Naive thymus-derived CD8-positive, alpha-beta T cell (primary cell): ENCODE data around the gene PRPF6. TPM values are rescaled to one million over a fixed set of nuclear protein-coding genes. Genes with fewer than 3 reads are reported as not detected.

Source experiments
- ATAC-seq, 2 donors: fragments of 150-1000 bp; cut with Tn5 transposase in 1 of 2; sonication (Bioruptor Pico), chemical (Tn5 transposase) in 1 of 2; 1 replicate in 1 of 2; 2 replicates in 1 of 2; pipeline ENCODE4 v1.10.0; 2021; ENCODE audit warnings: mild to moderate bottlenecking in 2 of 2, moderate library complexity in 2 of 2
- POLR2A ChIA-PET: fragments of 350-600 bp; sonication (Branson Sonifier 250); formaldehyde crosslinking; loops from one replicate; lab custom pipeline; 2021; ENCODE audit warnings: antibody characterized with exemption; lab: Charles Lee
- DNase-seq, 10 donors: peaks; one replicate each; pipeline versions ENCODE4 v3.0.0 to v3.0.0-alpha.2; 2020 to 2022
- H3K27ac Mint-ChIP-seq, 10 donors: one replicate each; pipeline ENCODE4 v1.8.0; 2020 to 2022; ENCODE audit warnings: mild to moderate bottlenecking in 10 of 10, mixed read lengths in 10 of 10, moderate library complexity in 4 of 10, inconsistent platforms in 1 of 10
- H3K27me3 Mint-ChIP-seq, 5 donors: one replicate each; pipeline ENCODE4 v1.8.0; 2021 to 2022; ENCODE audit warnings: mixed read lengths in 5 of 5
- H3K36me3 Mint-ChIP-seq, 3 donors: one replicate each; pipeline ENCODE4 v1.8.0; 2020 to 2022; ENCODE audit warnings: mixed read lengths in 3 of 3, mild to moderate bottlenecking in 2 of 3, inconsistent platforms in 1 of 3
- H3K4me1 Mint-ChIP-seq, 4 donors: one replicate each; pipeline ENCODE4 v1.8.0; 2021 to 2022; ENCODE audit warnings: mixed read lengths in 4 of 4
- H3K4me3 Mint-ChIP-seq, 10 donors: one replicate each; pipeline ENCODE4 v1.8.0; 2020 to 2022; ENCODE audit warnings: mild to moderate bottlenecking in 10 of 10, mixed read lengths in 10 of 10, moderate library complexity in 6 of 10, inconsistent platforms in 1 of 10
- H3K9me3 Mint-ChIP-seq, 9 donors: one replicate each; pipeline ENCODE4 v1.8.0; 2020 to 2022; ENCODE audit warnings: mixed read lengths in 9 of 9, mild to moderate bottlenecking in 3 of 9, inconsistent platforms in 1 of 9, moderate library complexity in 1 of 9
- polyA plus RNA-seq, 3 donors: library from polyadenylated mRNA; unstranded; fragments of 300-500 nt; fragmentation: Illumina TruSeq; gene quantifications; one replicate each; pipeline ENCODE4 v1.2.3, GENCODE V29; 2021
- total RNA-seq, 8 experiments: library from RNA in 2 of 8; stranded (reverse) in 2 of 8; gene quantifications; one replicate each; pipeline ENCODE4 v1.2.3 and lab custom pipeline; 2021 to 2026

The PRPF6 gene
- total and polyA plus RNA-seq, 5 experiments from 2014 or later, result 67.2 to 110 (median 91.1) TPM

DNA sequence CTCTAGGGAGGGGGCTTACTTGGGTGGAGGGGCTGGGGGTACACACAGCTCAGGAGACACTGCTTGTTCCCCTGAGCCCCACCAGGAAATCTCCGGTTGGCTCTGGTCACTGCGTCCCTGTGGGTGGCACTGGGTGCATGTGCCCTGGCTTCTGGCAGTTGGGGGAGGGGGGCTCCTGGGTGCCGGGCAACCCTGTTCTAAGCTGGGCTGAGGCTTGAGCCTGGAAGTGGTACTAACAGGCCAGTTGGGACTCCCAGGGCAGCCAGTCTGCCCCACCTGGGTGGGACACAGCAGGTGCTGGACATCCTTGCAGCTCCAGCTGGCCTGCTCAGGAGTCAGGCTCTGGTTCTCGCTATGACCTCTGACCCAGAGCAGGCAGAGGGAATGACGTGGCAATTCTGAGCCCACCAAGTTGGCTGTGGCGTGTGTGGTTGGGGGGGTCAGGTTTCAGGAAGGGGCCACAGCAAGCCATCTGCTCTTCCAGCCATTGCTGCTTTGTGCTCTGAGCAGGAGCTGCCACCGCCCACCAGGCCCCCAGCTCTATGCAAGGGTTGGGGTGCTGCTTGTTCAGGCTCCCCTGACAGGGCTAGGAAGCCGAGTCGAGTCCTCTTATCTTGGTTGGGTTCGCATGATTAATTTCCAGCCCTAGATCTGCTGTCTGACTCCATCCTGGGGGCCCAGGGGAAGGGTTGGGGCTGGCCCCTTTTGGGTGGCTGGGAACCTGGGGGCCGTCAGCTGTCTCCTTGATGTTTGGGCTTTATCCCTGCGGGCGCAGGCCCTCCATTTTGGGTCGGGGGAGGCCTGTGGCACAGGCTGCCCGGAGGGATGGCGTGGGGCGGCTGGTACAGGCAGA, 55.6 kb downstream of the PRPF6 start:
- ATAC-seq (no peak), DNase-seq (no peak)
- POLR2A ChIA-PET, result interaction anchor here (0.5 to 7.4 kb wide), 8 partner anchors 13 to 56 kb away, joined by 3 to 67 read pairs (median 4); partner anchors contain the start of genes LKAAEAR1, PRPF6, SAMD10 and TCEA2
- peaks cover 0 to 20% (median 2%) of the 10 kb centered on the region in 3 donors for H3K36me3 Mint-ChIP-seq
- peaks cover 36 to 57% (median 50%) of the 10 kb centered on the region in 4 donors for H3K4me1 Mint-ChIP-seq
- H3K4me3 Mint-ChIP-seq, result peak overlapping the region in 5 of 10 donors; percentile 25 to 89 (median 48)
- H3K27ac Mint-ChIP-seq, result peak overlapping the region in 6 of 10 donors; percentile 46 to 95 (median 60)
- no peaks in the 10 kb centered on the region for H3K27me3 Mint-ChIP-seq
- no peaks in the 10 kb centered on the region for H3K9me3 Mint-ChIP-seq

DNA sequence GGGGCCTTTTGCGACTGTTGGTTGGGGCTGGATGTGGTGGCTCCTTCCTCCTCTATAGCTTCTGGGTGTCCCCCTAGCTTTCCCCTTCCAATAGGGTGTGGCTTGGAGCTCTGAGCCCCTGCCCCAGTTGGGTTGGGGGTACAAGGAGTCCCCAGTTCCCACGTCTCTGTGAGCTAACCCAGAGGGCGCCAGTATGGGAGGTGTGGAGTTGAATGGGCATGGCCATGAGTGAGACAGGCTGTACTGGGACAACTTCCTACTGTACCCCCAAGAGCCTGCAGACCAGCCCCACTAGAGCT, 56.2 kb downstream of the PRPF6 start:
- Mint-ChIP-seq H3K4me3 (peak overlapping the region in 8 of 10 donors; percentile 37 to 89 (median 72)), H3K36me3 (peaks cover 0 to 14% (median 2%) of the 10 kb centered on the region in 3 donors), H3K27me3 (no peaks in the 10 kb centered on the region), H3K27ac (peak overlapping the region in 4 of 10 donors; percentile 70 to 95 (median 78)), H3K4me1 (peaks cover 36 to 62% (median 50%) of the 10 kb centered on the region in 4 donors), H3K9me3 (no peaks in the 10 kb centered on the region)
- no peak for ATAC-seq
- POLR2A ChIA-PET, result interaction anchor here (0.5 to 7.4 kb wide), 7 partner anchors 14 to 56 kb away, joined by 4 to 67 read pairs (median 4); partner anchors contain the start of genes LKAAEAR1, PRPF6, SAMD10 and TCEA2
- DNase-seq, result no peak

GRCh38 chr20:64037498-64038213, 56.7 kb downstream of the PRPF6 start:
- H3K27ac Mint-ChIP-seq, result peak overlapping the region in 4 of 10 donors; percentile 58 to 95 (median 77)
- POLR2A ChIA-PET, result interaction anchor here (0.6 to 7.4 kb wide), 14 partner anchors 9 to 301 kb away, joined by 3 to 67 read pairs (median 4); partner anchors contain the start of genes LIME1, PRPF6, SAMD10 and SOX18
- peak in 1 of 2 donors; percentile 24 for ATAC-seq

GRCh38 chr20:64038224-64038564, 57.3 kb downstream of the PRPF6 start:
- Mint-ChIP-seq H3K27me3 (no peaks in the 10 kb centered on the region), H3K4me1 (peaks cover 33 to 62% (median 50%) of the 10 kb centered on the region in 4 donors), H3K27ac (peak overlapping the region in 1 of 10 donors; percentile 95), H3K4me3 (peak overlapping the region in 6 of 10 donors; percentile 50 to 89 (median 74)), H3K9me3 (no peaks in the 10 kb centered on the region), H3K36me3 (peaks cover 0 to 5% (median 2%) of the 10 kb centered on the region in 3 donors)
- DNase-seq (peak in 1 of 10 donors; percentile 52), ATAC-seq (peak; percentile 16 to 27)
- POLR2A ChIA-PET, result interaction anchor here (0.6 to 7.4 kb wide), 16 partner anchors 10 to 302 kb away, joined by 3 to 67 read pairs (median 6); partner anchors contain the start of genes LIME1, OPRL1, PRPF6 and RGS19

More at GRCh38 chr20:64037498-64038213, 56.7 kb downstream of the PRPF6 start:
- peak overlapping the region; percentile 51 to 89 (median 72) for H3K4me3 Mint-ChIP-seq
- H3K27me3 Mint-ChIP-seq, result no peaks in the 10 kb centered on the region
- H3K9me3 Mint-ChIP-seq, result no peaks in the 10 kb centered on the region
- peaks cover 0 to 10% (median 2%) of the 10 kb centered on the region in 3 donors for H3K36me3 Mint-ChIP-seq
- DNase-seq, result peak in 1 of 10 donors; percentile 41
- H3K4me1 Mint-ChIP-seq, result peaks cover 33 to 63% (median 50%) of the 10 kb centered on the region in 4 donors

DNA sequence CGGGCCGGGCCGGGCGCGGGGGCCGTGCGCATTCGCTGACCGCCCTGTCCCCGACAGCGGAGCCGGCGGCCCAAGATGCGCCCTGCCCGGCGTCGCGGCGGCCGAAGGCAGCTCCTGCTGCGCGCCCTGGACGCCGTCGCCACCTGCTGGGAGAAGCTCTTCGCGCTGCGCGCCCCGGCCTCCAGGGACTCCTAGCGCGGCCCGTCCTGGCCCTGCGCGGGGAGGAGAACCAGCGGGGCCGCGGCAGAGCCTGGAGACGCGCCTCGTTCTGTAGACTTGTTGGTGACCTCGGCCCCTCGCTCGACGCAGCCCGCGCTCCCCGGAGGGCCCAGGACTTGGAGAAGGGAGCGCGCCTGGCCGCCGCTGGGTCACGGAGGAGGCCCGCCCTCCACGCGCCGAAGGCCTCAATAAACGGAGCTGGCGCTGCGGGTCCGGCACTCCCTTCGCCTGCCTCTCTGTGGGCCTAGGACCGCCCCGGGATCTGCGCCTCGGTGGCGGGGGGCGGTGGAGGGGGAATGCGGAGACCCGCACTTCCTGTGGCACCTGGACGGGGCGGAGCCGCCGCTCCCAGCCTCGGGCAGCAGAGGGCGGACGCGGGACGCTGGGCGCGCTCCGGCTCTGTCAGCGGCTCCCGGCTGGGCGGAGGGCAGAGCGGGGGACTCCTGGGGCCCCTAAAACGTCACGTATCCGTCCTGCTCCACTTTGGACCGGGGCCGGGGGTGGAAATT, 57.8 kb downstream of the PRPF6 start:
- H3K27ac Mint-ChIP-seq, result peak overlapping the region in 2 of 10 donors; percentile 83 to 87
- ATAC-seq (peak; percentile 54 to 79), DNase-seq (peak; percentile 65 to 82 (median 76))
- H3K27me3 Mint-ChIP-seq, result peaks cover 0 to 1% (median 0%) of the 10 kb centered on the region in 5 donors
- H3K36me3 Mint-ChIP-seq, result peaks cover 0 to 2% (median under 1%) of the 10 kb centered on the region in 3 donors
- peak overlapping the region; percentile 45 to 90 (median 79) for H3K4me3 Mint-ChIP-seq
- peaks cover 33 to 65% (median 53%) of the 10 kb centered on the region in 4 donors for H3K4me1 Mint-ChIP-seq
- POLR2A ChIA-PET, result interaction anchor here (0.6 to 7.4 kb wide), 18 partner anchors 10 to 302 kb away, joined by 3 to 67 read pairs (median 6); partner anchors contain the start of genes LIME1, LKAAEAR1, OPRL1 and PRPF6
- H3K9me3 Mint-ChIP-seq, result no peaks in the 10 kb centered on the region

GRCh38 chr20:64039293-64040160, 58.6 kb downstream of the PRPF6 start:
- POLR2A ChIA-PET, result interaction anchor here (0.7 to 7.4 kb wide), 14 partner anchors 12 to 519 kb away, joined by 3 to 67 read pairs (median 10); partner anchors contain the start of genes GMEB2, LKAAEAR1, OPRL1 and PPDPF
- H3K9me3 Mint-ChIP-seq, result no peaks in the 10 kb centered on the region
- no peaks in the 10 kb centered on the region for H3K36me3 Mint-ChIP-seq
- peak overlapping the region; percentile 59 to 90 (median 79) for H3K4me3 Mint-ChIP-seq
- ATAC-seq (no peak), DNase-seq (no peak)
- H3K27me3 Mint-ChIP-seq, result peaks cover 0 to 2% (median 0%) of the 10 kb centered on the region in 5 donors
- H3K27ac Mint-ChIP-seq, result peak overlapping the region in 8 of 10 donors; percentile 34 to 87 (median 64)
- H3K4me1 Mint-ChIP-seq, result peaks cover 33 to 63% (median 54%) of the 10 kb centered on the region in 4 donors

- Mint-ChIP-seq H3K36me3 (no peaks in the 10 kb centered on the region), H3K9me3 (no peaks in the 10 kb centered on the region), H3K27me3 (peaks cover 0 to 2% (median 0%) of the 10 kb centered on the region in 5 donors), H3K4me1 (peaks cover 33 to 57% (median 51%) of the 10 kb centered on the region in 4 donors), H3K4me3 (peak overlapping the region; percentile 67 to 90 (median 79)), H3K27ac (peak overlapping the region in 8 of 10 donors; percentile 27 to 91 (median 76))
- POLR2A ChIA-PET, result interaction anchor here (0.6 to 7.4 kb wide), 15 partner anchors 11 to 520 kb away, joined by 3 to 67 read pairs (median 10); partner anchors contain the start of genes GMEB2, LKAAEAR1, OPRL1 and PPDPF
- ATAC-seq (no peak), DNase-seq (no peak)
Observed at GRCh38 chr20:64040231-64041039, 59.5 kb downstream of the PRPF6 start.

GRCh38 chr20:64041040-64041780, 60.3 kb downstream of the PRPF6 start:
- DNase-seq (no peak), ATAC-seq (no peak)
- Mint-ChIP-seq H3K9me3 (no peaks in the 10 kb centered on the region), H3K27me3 (peaks cover 0 to 6% (median 3%) of the 10 kb centered on the region in 5 donors), H3K4me1 (peaks cover 38 to 60% (median 53%) of the 10 kb centered on the region in 4 donors), H3K4me3 (peak overlapping the region; percentile 77 to 90 (median 84)), H3K36me3 (no peaks in the 10 kb centered on the region), H3K27ac (peak overlapping the region in 9 of 10 donors; percentile 63 to 92 (median 87))
- POLR2A ChIA-PET, result interaction anchor here (0.5 to 7.4 kb wide), 11 partner anchors 11 to 520 kb away, joined by 3 to 67 read pairs (median 10); partner anchors contain the start of genes GMEB2, LKAAEAR1, OPRL1 and PPDPF

DNA sequence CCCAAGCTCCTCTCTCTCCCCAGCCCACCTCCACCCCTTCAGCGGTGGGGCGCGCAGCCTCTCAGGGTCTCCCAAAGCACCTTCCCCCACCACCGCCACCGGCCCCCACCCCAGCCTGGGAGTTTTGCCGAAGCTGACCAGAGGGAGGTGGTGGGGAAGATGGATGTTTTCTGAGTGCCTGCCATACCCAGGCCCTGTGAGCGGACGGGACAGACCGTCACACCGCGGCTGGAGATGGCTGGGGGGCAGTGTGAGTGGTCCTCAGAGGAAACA, 60.8 kb downstream of the PRPF6 start:
- H3K4me1 Mint-ChIP-seq, result peaks cover 39 to 60% (median 55%) of the 10 kb centered on the region in 4 donors

More for the DNA sequence above, 60.8 kb downstream of the PRPF6 start:
- Mint-ChIP-seq H3K4me3 (peak overlapping the region; percentile 77 to 90 (median 84)), H3K9me3 (no peaks in the 10 kb centered on the region), H3K36me3 (no peaks in the 10 kb centered on the region), H3K27ac (peak overlapping the region in 9 of 10 donors; percentile 17 to 92 (median 87)), H3K27me3 (peaks cover 0 to 10% (median 8%) of the 10 kb centered on the region in 5 donors)
- ATAC-seq (no peak), DNase-seq (no peak)
- POLR2A ChIA-PET, result interaction anchor here (0.5 to 7.4 kb wide), 12 partner anchors 10 to 489 kb away, joined by 3 to 67 read pairs (median 10); partner anchors contain the start of genes GMEB2, LKAAEAR1, OPRL1 and PRPF6
